ENCODE data around the gene ORC1. TPM values are rescaled to one million over a fixed set of nuclear protein-coding genes. Genes with fewer than 3 reads are reported as not detected.

Gene ORC1
- total RNA-seq, 1 experiment from 2014 or later = 14.3 TPM

DNA sequence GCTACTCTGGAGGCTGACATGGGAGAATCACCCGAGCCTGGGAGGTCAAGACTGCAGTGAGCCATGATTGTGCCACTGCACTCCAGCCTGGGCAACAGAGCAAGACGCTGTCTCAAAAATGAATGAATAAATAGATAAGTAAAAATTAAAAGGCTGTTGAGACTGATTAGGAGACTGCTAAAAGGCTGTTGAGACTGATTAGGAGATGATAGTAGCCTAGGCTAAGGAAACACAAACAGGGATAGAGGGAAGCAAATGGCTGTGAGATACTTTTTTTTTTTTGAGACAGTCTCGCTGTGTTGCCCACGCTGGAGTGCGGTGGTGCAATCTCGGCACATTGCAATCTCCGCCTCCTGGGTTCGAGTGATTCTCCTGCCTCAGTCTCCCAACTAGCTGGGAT, 28.6 kb upstream of the ORC1 start:
- in situ Hi-C loops (cut with HindIII; ENCODE audit: low pct_unique_long_range_greater_than_20kb, low sequenced_read_pairs) = no loop called here
- POLR2A ChIA-PET = no interaction called here
- Histone ChIP-seq H3K36me3 (ENCODE audit: control insufficient read depth, insufficient read depth, low read length) (peaks cover 16% of the 10 kb centered on the region), H3K27ac (ENCODE audit: low read length) (no peak overlapping the region), H3K9me3 (ENCODE audit: control insufficient read depth, insufficient read depth, low read depth, low read length) (no peaks in the 10 kb centered on the region), H3K4me3 (ENCODE audit: low read depth in 2 of 2, low read length in 2 of 2) (no peak overlapping the region), H3K4me1 (ENCODE audit: control insufficient read depth, insufficient read depth, low read length) (no peaks in the 10 kb centered on the region), H3K27me3 (ENCODE audit: control insufficient read depth, insufficient read depth, low read length) (no peaks in the 10 kb centered on the region)
- TF ChIP-seq, protein P1, sequence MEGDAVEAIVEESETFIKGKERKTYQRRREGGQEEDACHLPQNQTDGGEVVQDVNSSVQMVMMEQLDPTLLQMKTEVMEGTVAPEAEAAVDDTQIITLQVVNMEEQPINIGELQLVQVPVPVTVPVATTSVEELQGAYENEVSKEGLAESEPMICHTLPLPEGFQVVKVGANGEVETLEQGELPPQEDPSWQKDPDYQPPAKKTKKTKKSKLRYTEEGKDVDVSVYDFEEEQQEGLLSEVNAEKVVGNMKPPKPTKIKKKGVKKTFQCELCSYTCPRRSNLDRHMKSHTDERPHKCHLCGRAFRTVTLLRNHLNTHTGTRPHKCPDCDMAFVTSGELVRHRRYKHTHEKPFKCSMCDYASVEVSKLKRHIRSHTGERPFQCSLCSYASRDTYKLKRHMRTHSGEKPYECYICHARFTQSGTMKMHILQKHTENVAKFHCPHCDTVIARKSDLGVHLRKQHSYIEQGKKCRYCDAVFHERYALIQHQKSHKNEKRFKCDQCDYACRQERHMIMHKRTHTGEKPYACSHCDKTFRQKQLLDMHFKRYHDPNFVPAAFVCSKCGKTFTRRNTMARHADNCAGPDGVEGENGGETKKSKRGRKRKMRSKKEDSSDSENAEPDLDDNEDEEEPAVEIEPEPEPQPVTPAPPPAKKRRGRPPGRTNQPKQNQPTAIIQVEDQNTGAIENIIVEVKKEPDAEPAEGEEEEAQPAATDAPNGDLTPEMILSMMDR (IDR thresholded peaks at IDR 0.05) = no peak
- TF ChIP-seq TCF7L2 (IDR thresholded peaks at IDR 0.05; ENCODE audit: low read depth, low read length) = no peak
- TF ChIP-seq REST (IDR thresholded peaks at IDR 0.05; ENCODE audit: insufficient read depth in 1 of 2, low read depth in 2 of 2, low read length in 1 of 2) = no peak
- no peak for TF ChIP-seq SIN3A (IDR thresholded peaks at IDR 0.05; ENCODE audit: borderline replicate concordance, insufficient read depth, low read depth, low read length)
- intact Hi-C loops (cut with micrococcal nuclease; ENCODE audit: unreplicated experiment) = no loop called here
- no peak for ATAC-seq
- BruUV-seq (replicated peaks) = no TSS peak
- DNase-seq (ENCODE audit: low read depth, low spot score) = no peak
- CTCF ChIA-PET = interaction anchor here (0.5 kb wide), 1 partner anchor 61 kb away, joined by 4 read pairs; no protein-coding TSS in a partner anchor

DNA sequence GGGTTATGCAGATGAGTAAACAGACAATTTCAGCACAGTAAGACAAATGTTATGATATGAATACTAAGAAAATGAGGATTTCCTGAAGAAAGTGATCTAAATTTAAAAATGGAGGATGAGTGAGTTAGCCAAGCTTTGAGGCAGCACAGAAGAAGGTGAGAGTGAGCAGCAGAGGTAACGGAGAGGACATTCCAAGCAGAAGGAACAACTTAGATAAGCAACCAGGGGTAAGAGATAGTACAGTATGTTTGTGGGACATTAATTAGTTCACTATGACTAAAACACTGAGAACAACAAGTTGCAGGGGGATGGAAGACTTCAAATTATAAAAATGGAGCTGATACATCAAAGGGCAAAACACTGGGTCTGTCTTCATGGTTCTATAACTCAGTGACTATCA, 22.9 kb upstream of the ORC1 start:
- in situ Hi-C loops (cut with HindIII; ENCODE audit: low pct_unique_long_range_greater_than_20kb, low sequenced_read_pairs) = no loop called here
- no peak overlapping the region for H3K27ac ChIP-seq (ENCODE audit: low read length)

More for the DNA sequence above, 22.9 kb upstream of the ORC1 start:
- Histone ChIP-seq H3K4me3 (ENCODE audit: low read depth in 2 of 2, low read length in 2 of 2) (no peak overlapping the region), H3K27me3 (ENCODE audit: control insufficient read depth, insufficient read depth, low read length) (no peaks in the 10 kb centered on the region), H3K36me3 (ENCODE audit: control insufficient read depth, insufficient read depth, low read length) (peaks cover 30% of the 10 kb centered on the region), H3K9me3 (ENCODE audit: control insufficient read depth, insufficient read depth, low read depth, low read length) (no peaks in the 10 kb centered on the region), H3K4me1 (ENCODE audit: control insufficient read depth, insufficient read depth, low read length) (no peaks in the 10 kb centered on the region; the same call in 1 of the 2 replicates)
- BruUV-seq (replicated peaks) = no TSS peak
- ATAC-seq (no peak), DNase-seq (ENCODE audit: low read depth, low spot score) (no peak)
- CTCF ChIA-PET = no interaction called here
- TF ChIP-seq SIN3A (IDR thresholded peaks at IDR 0.05; ENCODE audit: borderline replicate concordance, insufficient read depth, low read depth, low read length) (no peak), REST (IDR thresholded peaks at IDR 0.05; ENCODE audit: insufficient read depth in 1 of 2, low read depth in 2 of 2, low read length in 1 of 2) (no peak), TCF7L2 (IDR thresholded peaks at IDR 0.05; ENCODE audit: low read depth, low read length) (no peak), POLR2AphosphoS5 (IDR thresholded peaks at IDR 0.05; ENCODE audit: low read depth, low read length) (no peak)
- TF ChIP-seq, protein P1 (IDR thresholded peaks at IDR 0.05) = no peak
- intact Hi-C loops (cut with micrococcal nuclease; ENCODE audit: unreplicated experiment) = loop anchor here (10.0 kb wide), 1 partner anchor 238 kb away; no protein-coding TSS in a partner anchor
- POLR2A ChIA-PET = no interaction called here

All from Panc1 (cell line).